HEK293 (cell line): ENCODE results near the gene SYDE1.

Experiments used
- CTCF ChIA-PET: fragments of 350-600 bp; formaldehyde crosslinking; extraction: SDS; loops from one replicate; lab custom pipeline; 2021; ENCODE audit warnings: antibody characterized with exemption; lab: Yijun Ruan, JAX
- POLR2A ChIA-PET: fragments of 300-600 bp; formaldehyde crosslinking; extraction: SDS; loops from one replicate; lab custom pipeline; 2020; ENCODE audit warnings: antibody characterized with exemption, inconsistent platforms; lab: Yijun Ruan, JAX
- H3K27ac ChIP-seq: fragments of 200-500 bp; sonication (Bioruptor generic); 2 replicates; pipeline ENCODE4 v1.5.1; 2014; ENCODE audit warnings: low read depth, low read length, control low read depth, inconsistent platforms; ENCODE audit errors: extremely low read depth
- H3K36me3 ChIP-seq, 2 experiments: fragments of 200-500 bp in 1 of 2; sonication (Bioruptor generic) in 1 of 2; 1 replicate in 1 of 2; 2 replicates in 1 of 2; pipeline ENCODE4 v1.5.1; 2014 to 2017; ENCODE audit warnings: inconsistent platforms in 2 of 2, low read length in 2 of 2; ENCODE audit not compliant: control insufficient read depth in 2 of 2, insufficient read depth in 1 of 2
- H3K4me1 ChIP-seq: fragments of 200-500 bp; sonication (Bioruptor generic); 2 replicates; pipeline ENCODE4 v1.5.1; 2014; ENCODE audit warnings: mild to moderate bottlenecking, low read length, inconsistent platforms; ENCODE audit not compliant: control insufficient read depth, insufficient read depth
- H3K4me3 ChIP-seq: 2 replicates; pipeline ENCODE4 v1.5.1; 2011; ENCODE audit warnings: low read depth, mild to moderate bottlenecking, control low read depth, low read length, moderate library complexity
- H3K9me3 ChIP-seq: fragments of 200-500 bp; sonication (Bioruptor generic); 2 replicates; pipeline ENCODE4 v1.5.1; 2014; ENCODE audit warnings: low read depth, low read length, inconsistent platforms; ENCODE audit not compliant: control insufficient read depth, insufficient read depth
- ATF2 ChIP-seq: fragments of 450-650 bp; formaldehyde crosslinking; IDR thresholded peaks from 2 replicates; pipeline ENCODE4 v1.5.1; 2016; ENCODE audit warnings: missing biosample characterization, missing genetic modification characterization, low read depth
- BCL11B ChIP-seq: fragments of 450-650 bp; formaldehyde crosslinking; IDR thresholded peaks from 2 replicates; pipeline ENCODE4 v1.5.1; 2016; ENCODE audit warnings: low read depth, missing biosample characterization, missing genetic modification characterization
- KLF9 ChIP-seq: fragments of 450-650 bp; formaldehyde crosslinking; IDR thresholded peaks from 2 replicates; pipeline ENCODE4 v1.5.1; 2016; ENCODE audit warnings: missing biosample characterization, missing genetic modification characterization, low read depth
- PRDM2 ChIP-seq: fragments of 450-650 bp; formaldehyde crosslinking; IDR thresholded peaks from 2 replicates; pipeline ENCODE4 v1.5.1; 2016; ENCODE audit warnings: missing biosample characterization, missing genetic modification characterization, borderline replicate concordance
- REST ChIP-seq: fragments of 450-650 bp; formaldehyde crosslinking; IDR thresholded peaks from 2 replicates; pipeline ENCODE4 v1.5.1; 2016; ENCODE audit warnings: missing biosample characterization, missing genetic modification characterization
- SALL2 ChIP-seq: fragments of 450-650 bp; formaldehyde crosslinking; IDR thresholded peaks from 2 replicates; pipeline ENCODE4 v1.5.0; 2017; ENCODE audit warnings: missing biosample characterization, mild to moderate bottlenecking, missing genetic modification characterization, borderline replicate concordance
- TCF7L2 ChIP-seq: IDR thresholded peaks from 2 replicates; pipeline ENCODE4 v1.6.1; 2011; ENCODE audit warnings: low read depth, mild to moderate bottlenecking, inconsistent platforms, low read length, moderate library complexity, borderline replicate concordance
- ZBTB21 ChIP-seq: fragments of 450-650 bp; formaldehyde crosslinking; IDR thresholded peaks from 2 replicates; pipeline ENCODE4 v1.5.1; 2017; ENCODE audit warnings: missing biosample characterization, missing genetic modification characterization
- ZNF10 ChIP-seq: fragments of 450-650 bp; formaldehyde crosslinking; IDR thresholded peaks from 2 replicates; pipeline ENCODE4 v1.5.1; 2017; ENCODE audit warnings: missing biosample characterization, missing genetic modification characterization
- ZNF112 ChIP-seq: fragments of 450-650 bp; formaldehyde crosslinking; IDR thresholded peaks from 2 replicates; pipeline ENCODE4 v1.5.0; 2017; ENCODE audit warnings: missing biosample characterization, missing genetic modification characterization
- ZNF146 ChIP-seq: fragments of 450-650 bp; formaldehyde crosslinking; IDR thresholded peaks from 2 replicates; pipeline ENCODE4 v1.5.1; 2016; ENCODE audit warnings: missing biosample characterization, missing genetic modification characterization
- ZNF239 ChIP-seq: fragments of 450-650 bp; formaldehyde crosslinking; IDR thresholded peaks from 2 replicates; pipeline ENCODE4 v1.5.1; 2016; ENCODE audit warnings: missing biosample characterization, missing genetic modification characterization
- ZNF248 ChIP-seq: fragments of 450-650 bp; formaldehyde crosslinking; IDR thresholded peaks from 2 replicates; pipeline ENCODE4 v1.5.1; 2017; ENCODE audit warnings: missing biosample characterization, missing genetic modification characterization
- ZNF292 ChIP-seq: fragments of 450-650 bp; formaldehyde crosslinking; IDR thresholded peaks from 2 replicates; pipeline ENCODE4 v1.5.1; 2016; ENCODE audit warnings: low read depth, missing biosample characterization, missing genetic modification characterization, borderline replicate concordance
- ZNF580 ChIP-seq: fragments of 450-650 bp; formaldehyde crosslinking; IDR thresholded peaks from 2 replicates; pipeline ENCODE4 v1.5.1; 2016; ENCODE audit warnings: missing biosample characterization, missing genetic modification characterization
- ZNF660 ChIP-seq: fragments of 450-650 bp; IDR thresholded peaks from 2 replicates; pipeline ENCODE4 v1.5.1; 2018; ENCODE audit warnings: missing biosample characterization, mild to moderate bottlenecking, missing genetic modification characterization
- ZNF701 ChIP-seq: fragments of 450-650 bp; formaldehyde crosslinking; IDR thresholded peaks from 2 replicates; pipeline ENCODE4 v1.5.1; 2016; ENCODE audit warnings: missing biosample characterization, missing genetic modification characterization
- ZNF707 ChIP-seq: fragments of 450-650 bp; formaldehyde crosslinking; IDR thresholded peaks from 2 replicates; pipeline ENCODE4 v1.5.1; 2016; ENCODE audit warnings: missing biosample characterization, missing genetic modification characterization
- ZNF768 ChIP-seq: fragments of 450-650 bp; formaldehyde crosslinking; IDR thresholded peaks from 2 replicates; pipeline ENCODE4 v1.5.1; 2018; ENCODE audit warnings: missing biosample characterization, mild to moderate bottlenecking, missing genetic modification characterization

SYDE1 gene

GRCh38 chr19:15081911-15082310, 25.3 kb upstream of the SYDE1 start, which contains the start of gene OR1I1:
Gene OR1I1 (plus strand): TSS chr19:15082211. CDS start chr19:15087066, 4,855 bp downstream.
- H3K36me3 ChIP-seq, result no peaks in the 10 kb centered on the region
- CTCF ChIA-PET, result interaction anchor here (0.6 to 2.3 kb wide), 3 partner anchors 9 to 32 kb away, joined by 3 to 11 read pairs (median 4); partner anchors contain the start of gene CASP14
- no peak within 1 kb of the TSS for H3K27ac ChIP-seq
- no peaks in the 10 kb centered on the region for H3K4me1 ChIP-seq
- TF ChIP-seq ZNF707 (no peak), BCL11B (tag by site-specific recombination) (no peak), KLF9 (tag by site-specific recombination) (no peak), ZNF10 (tag by site-specific recombination) (no peak), ZNF112 (tag by site-specific recombination) (no peak), ZNF660 (tag by site-specific recombination) (no peak), PRDM2 (tag by site-specific recombination) (no peak), ZNF248 (tag by site-specific recombination) (no peak), ZNF146 (tag by site-specific recombination) (no peak), SALL2 (no peak), TCF7L2 (no peak), ZNF768 (no peak), ZNF580 (no peak), ZNF701 (tag by site-specific recombination) (no peak), ZBTB21 (no peak), ZNF239 (tag by site-specific recombination) (no peak), ZNF292 (no peak)
- no peak within 1 kb of the TSS for H3K4me3 ChIP-seq
- H3K9me3 ChIP-seq, result no peaks in the 10 kb centered on the region
- POLR2A ChIA-PET, result no interaction called here

GRCh38 chr19:15087182-15087581, 20.0 kb upstream of the SYDE1 start:
- Histone ChIP-seq H3K4me1 (no peaks in the 10 kb centered on the region), H3K36me3 (no peaks in the 10 kb centered on the region), H3K4me3 (no peak overlapping the region), H3K27ac (no peak overlapping the region), H3K9me3 (no peaks in the 10 kb centered on the region)
- CTCF ChIA-PET, result interaction anchor here (2.1 kb wide), 1 partner anchor 14 kb away, joined by 4 read pairs; no protein-coding TSS in a partner anchor
- peak; percentile 90 for TF ChIP-seq REST (tag by site-specific recombination)
- no peak for TF ChIP-seq ATF2 (tag by site-specific recombination)
- POLR2A ChIA-PET, result no interaction called here
